ENCODE data around the gene SMCP. TPM values are rescaled to one million over a fixed set of nuclear protein-coding genes. Genes with fewer than 3 reads are reported as not detected.

Gene SMCP
- total RNA-seq, 1 experiment from 2014 or later = not detected

- no peak overlapping the region for H3K4me3 ChIP-seq (ENCODE audit: low read depth, low read length)
- H3K4me1 ChIP-seq = no peaks in the 10 kb centered on the region
- H3K27ac Mint-ChIP-seq (ENCODE audit: unreplicated experiment) = no peak overlapping the region
- intact Hi-C loops (cut with micrococcal nuclease; ENCODE audit: unreplicated experiment) = no loop called here
- TF ChIP-seq CTCF (IDR thresholded peaks at IDR 0.05; ENCODE audit: insufficient read depth in 1 of 2, low read depth in 1 of 2, low read length in 1 of 2, severe bottlenecking in 1 of 2, unreplicated experiment in 1 of 2) = no peak
- no peaks in the 10 kb centered on the region for H3K9me3 ChIP-seq
- no peak overlapping the region for H3K4me3 Mint-ChIP-seq (ENCODE audit: unreplicated experiment)
- ChIA-PET POLR2A (no interaction called here), CTCF (no interaction called here)
- H3K36me3 Mint-ChIP-seq (ENCODE audit: insufficient read depth, unreplicated experiment) = no peaks in the 10 kb centered on the region
- no peaks in the 10 kb centered on the region for H3K36me3 ChIP-seq (ENCODE audit: control insufficient read depth, insufficient read depth, low read length)
- peaks cover 10% of the 10 kb centered on the region for H3K27me3 Mint-ChIP-seq (ENCODE audit: insufficient read depth, unreplicated experiment)
- no peaks in the 10 kb centered on the region for H3K27me3 ChIP-seq (replicated peaks; ENCODE audit: control insufficient read depth, insufficient read depth, low read length)
- DNase-seq = no peak
- no peaks in the 10 kb centered on the region for H3K9me3 Mint-ChIP-seq (ENCODE audit: unreplicated experiment)
- H3K4me1 Mint-ChIP-seq (ENCODE audit: low read depth, unreplicated experiment) = no peaks in the 10 kb centered on the region
- no TSS peak for BruUV-seq (replicated peaks)
Observed at GRCh38 chr1:152860129-152860528, 18.0 kb upstream of the SMCP start.

GRCh38 chr1:152861374-152861773 is 16.7 kb upstream of the SMCP start:
- ChIA-PET POLR2A (no interaction called here), CTCF (interaction anchor here (1.0 kb wide), 1 partner anchor 8 kb away, joined by 4 read pairs; no protein-coding TSS in a partner anchor)
- Mint-ChIP-seq H3K4me1 (ENCODE audit: low read depth, unreplicated experiment) (no peaks in the 10 kb centered on the region), H3K4me3 (ENCODE audit: unreplicated experiment) (no peak overlapping the region), H3K27ac (ENCODE audit: unreplicated experiment) (no peak overlapping the region), H3K36me3 (ENCODE audit: insufficient read depth, unreplicated experiment) (no peaks in the 10 kb centered on the region), H3K27me3 (ENCODE audit: insufficient read depth, unreplicated experiment) (peaks cover 10% of the 10 kb centered on the region), H3K9me3 (ENCODE audit: unreplicated experiment) (no peaks in the 10 kb centered on the region)
- Histone ChIP-seq H3K4me3 (ENCODE audit: low read depth, low read length) (no peak overlapping the region), H3K9me3 (no peaks in the 10 kb centered on the region), H3K36me3 (ENCODE audit: control insufficient read depth, insufficient read depth, low read length) (no peaks in the 10 kb centered on the region), H3K27me3 (replicated peaks; ENCODE audit: control insufficient read depth, insufficient read depth, low read length) (no peaks in the 10 kb centered on the region), H3K4me1 (no peaks in the 10 kb centered on the region)
- no TSS peak for BruUV-seq (replicated peaks)
- TF ChIP-seq CTCF (IDR thresholded peaks at IDR 0.05; ENCODE audit: insufficient read depth in 1 of 2, low read depth in 1 of 2, low read length in 1 of 2, severe bottlenecking in 1 of 2, unreplicated experiment in 1 of 2) = no peak
- no peak for DNase-seq
- intact Hi-C loops (cut with micrococcal nuclease; ENCODE audit: unreplicated experiment) = no loop called here

GRCh38 chr1:152864443-152864842 is 13.7 kb upstream of the SMCP start:
- no TSS peak for BruUV-seq (replicated peaks)
- Mint-ChIP-seq H3K27ac (ENCODE audit: unreplicated experiment) (no peak overlapping the region), H3K4me3 (ENCODE audit: unreplicated experiment) (no peak overlapping the region), H3K36me3 (ENCODE audit: insufficient read depth, unreplicated experiment) (no peaks in the 10 kb centered on the region), H3K9me3 (ENCODE audit: unreplicated experiment) (no peaks in the 10 kb centered on the region), H3K4me1 (ENCODE audit: low read depth, unreplicated experiment) (no peaks in the 10 kb centered on the region), H3K27me3 (ENCODE audit: insufficient read depth, unreplicated experiment) (peaks cover 10% of the 10 kb centered on the region)
- no peak overlapping the region for H3K4me3 ChIP-seq (ENCODE audit: low read depth, low read length)
- ChIA-PET POLR2A (no interaction called here), CTCF (no interaction called here)
- no peaks in the 10 kb centered on the region for H3K27me3 ChIP-seq (replicated peaks; ENCODE audit: control insufficient read depth, insufficient read depth, low read length)
- H3K4me1 ChIP-seq = no peaks in the 10 kb centered on the region
- intact Hi-C loops (cut with micrococcal nuclease; ENCODE audit: unreplicated experiment) = no loop called here
- H3K9me3 ChIP-seq = no peaks in the 10 kb centered on the region
- no peaks in the 10 kb centered on the region for H3K36me3 ChIP-seq (ENCODE audit: control insufficient read depth, insufficient read depth, low read length)
- no peak for TF ChIP-seq CTCF (IDR thresholded peaks at IDR 0.05; ENCODE audit: insufficient read depth in 1 of 2, low read depth in 1 of 2, low read length in 1 of 2, severe bottlenecking in 1 of 2, unreplicated experiment in 1 of 2)
- DNase-seq = no peak

All from Caco-2 (cell line).